ENCODE results near the gene PROSER1.

DNA sequence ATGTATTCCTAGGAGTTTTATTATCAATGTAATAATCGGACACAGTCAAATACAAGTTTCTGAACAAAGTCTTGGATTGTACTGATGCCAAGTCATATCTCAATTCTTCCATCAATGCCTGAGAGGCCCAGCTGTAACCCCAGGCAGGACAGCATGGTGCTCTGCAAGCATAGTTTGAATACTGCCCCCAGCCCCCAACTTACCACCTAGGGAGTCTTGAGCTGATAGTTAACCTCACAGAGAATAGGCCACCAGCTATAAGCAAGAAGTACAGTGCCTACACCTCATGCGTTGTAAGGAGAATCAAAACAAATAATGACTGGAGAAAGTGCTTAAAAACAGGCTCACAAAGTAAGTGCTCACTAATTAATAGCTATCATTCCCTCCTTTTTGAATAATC lies 2.7 kb downstream of the PROSER1 start:
- TF ChIP-seq EZH2 (IDR thresholded peaks at IDR 0.05; ENCODE audit: borderline replicate concordance, low read depth, low read length, poor library complexity, severe bottlenecking) = no peak
- TF ChIP-seq, protein P1, sequence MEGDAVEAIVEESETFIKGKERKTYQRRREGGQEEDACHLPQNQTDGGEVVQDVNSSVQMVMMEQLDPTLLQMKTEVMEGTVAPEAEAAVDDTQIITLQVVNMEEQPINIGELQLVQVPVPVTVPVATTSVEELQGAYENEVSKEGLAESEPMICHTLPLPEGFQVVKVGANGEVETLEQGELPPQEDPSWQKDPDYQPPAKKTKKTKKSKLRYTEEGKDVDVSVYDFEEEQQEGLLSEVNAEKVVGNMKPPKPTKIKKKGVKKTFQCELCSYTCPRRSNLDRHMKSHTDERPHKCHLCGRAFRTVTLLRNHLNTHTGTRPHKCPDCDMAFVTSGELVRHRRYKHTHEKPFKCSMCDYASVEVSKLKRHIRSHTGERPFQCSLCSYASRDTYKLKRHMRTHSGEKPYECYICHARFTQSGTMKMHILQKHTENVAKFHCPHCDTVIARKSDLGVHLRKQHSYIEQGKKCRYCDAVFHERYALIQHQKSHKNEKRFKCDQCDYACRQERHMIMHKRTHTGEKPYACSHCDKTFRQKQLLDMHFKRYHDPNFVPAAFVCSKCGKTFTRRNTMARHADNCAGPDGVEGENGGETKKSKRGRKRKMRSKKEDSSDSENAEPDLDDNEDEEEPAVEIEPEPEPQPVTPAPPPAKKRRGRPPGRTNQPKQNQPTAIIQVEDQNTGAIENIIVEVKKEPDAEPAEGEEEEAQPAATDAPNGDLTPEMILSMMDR (conservative IDR thresholded peaks at IDR 0.05; ENCODE audit: low read depth, low read length) = no peak

Measured in A673 (cell line).